ENCODE measurements around the gene USP54.

DNA sequence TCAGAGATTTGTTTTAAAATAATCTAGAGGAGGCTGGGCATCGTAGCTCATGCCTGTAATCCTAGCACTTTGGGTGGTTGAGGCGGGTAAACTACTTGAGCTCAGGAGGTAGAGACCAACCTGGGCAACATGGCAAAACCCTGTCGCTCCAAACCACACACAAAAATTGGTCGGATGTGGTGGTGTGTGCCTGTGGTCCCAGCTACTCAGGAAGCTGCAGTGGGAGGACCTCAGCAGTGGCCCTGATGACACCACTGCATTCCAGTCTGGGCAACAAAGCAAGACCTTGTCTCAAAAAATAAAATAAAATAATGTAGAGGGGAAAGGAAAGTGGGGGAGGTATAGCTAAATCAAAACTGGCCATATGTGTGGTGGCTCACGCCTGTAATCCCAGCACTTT is 81.4 kb downstream of the USP54 start:
- TF ChIP-seq, protein P1, sequence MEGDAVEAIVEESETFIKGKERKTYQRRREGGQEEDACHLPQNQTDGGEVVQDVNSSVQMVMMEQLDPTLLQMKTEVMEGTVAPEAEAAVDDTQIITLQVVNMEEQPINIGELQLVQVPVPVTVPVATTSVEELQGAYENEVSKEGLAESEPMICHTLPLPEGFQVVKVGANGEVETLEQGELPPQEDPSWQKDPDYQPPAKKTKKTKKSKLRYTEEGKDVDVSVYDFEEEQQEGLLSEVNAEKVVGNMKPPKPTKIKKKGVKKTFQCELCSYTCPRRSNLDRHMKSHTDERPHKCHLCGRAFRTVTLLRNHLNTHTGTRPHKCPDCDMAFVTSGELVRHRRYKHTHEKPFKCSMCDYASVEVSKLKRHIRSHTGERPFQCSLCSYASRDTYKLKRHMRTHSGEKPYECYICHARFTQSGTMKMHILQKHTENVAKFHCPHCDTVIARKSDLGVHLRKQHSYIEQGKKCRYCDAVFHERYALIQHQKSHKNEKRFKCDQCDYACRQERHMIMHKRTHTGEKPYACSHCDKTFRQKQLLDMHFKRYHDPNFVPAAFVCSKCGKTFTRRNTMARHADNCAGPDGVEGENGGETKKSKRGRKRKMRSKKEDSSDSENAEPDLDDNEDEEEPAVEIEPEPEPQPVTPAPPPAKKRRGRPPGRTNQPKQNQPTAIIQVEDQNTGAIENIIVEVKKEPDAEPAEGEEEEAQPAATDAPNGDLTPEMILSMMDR (conservative IDR thresholded peaks at IDR 0.05 in 1 of 2, IDR thresholded peaks at IDR 0.05 in 1 of 2; ENCODE audit: low read depth in 1 of 2, low read length in 2 of 2), result no peak
- TF ChIP-seq EZH2 (IDR thresholded peaks at IDR 0.05; ENCODE audit: low read length, missing control alignments), result no peak
